HG02885 (cell line): Measurements from ENCODE around the gene GNAT1.

Source experiments
- ATAC-seq: cut with Tn5 transposase; IDR thresholded peaks from one replicate; pipeline ENCODE4 v1.9.1; 2021; ENCODE audit warnings: mild to moderate bottlenecking; ENCODE audit not compliant: unreplicated experiment, poor library complexity

Gene GNAT1

DNA sequence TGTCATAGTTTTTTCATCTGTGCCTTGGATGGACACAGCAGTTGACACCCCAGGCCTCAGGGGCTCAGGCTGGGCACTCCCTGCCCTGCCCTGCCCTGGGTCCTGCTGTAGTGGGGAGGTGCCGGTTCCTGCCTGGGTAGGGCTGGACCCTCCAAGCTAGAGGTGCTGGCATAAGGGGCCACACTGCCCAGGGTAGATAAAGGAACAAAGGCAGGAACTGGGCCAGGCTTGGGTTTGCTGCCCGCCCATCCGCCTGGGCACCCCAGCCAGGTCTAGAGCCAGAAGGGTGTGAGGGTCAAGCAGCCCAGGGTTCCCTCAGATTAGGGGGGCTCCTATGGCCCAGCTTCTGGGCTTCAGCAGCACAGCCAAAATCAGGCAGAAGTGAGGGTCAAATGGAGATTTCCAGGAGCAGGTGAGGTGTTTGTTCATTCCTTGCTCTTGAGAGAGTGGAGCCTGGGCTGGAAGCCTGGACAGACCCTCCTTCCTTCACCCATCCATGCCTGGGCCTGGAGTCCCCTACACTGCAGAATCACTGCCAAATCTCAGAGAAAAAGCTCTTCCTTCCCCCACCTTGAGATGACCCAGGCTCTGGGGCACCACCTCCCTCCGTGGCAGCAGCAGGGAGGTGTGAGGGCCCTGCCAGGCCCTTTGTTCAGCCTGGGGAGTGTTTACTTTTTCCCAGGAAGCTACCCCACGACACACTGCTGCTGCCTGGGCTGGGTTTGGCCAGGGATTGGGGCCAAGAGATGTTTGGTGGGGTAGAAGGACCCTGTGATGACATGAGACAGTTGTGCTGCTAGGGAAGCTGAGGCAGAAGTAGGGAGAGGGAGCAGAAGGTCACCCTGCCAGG, 29.2 kb upstream of the GNAT1 start:
- no peak for ATAC-seq

DNA sequence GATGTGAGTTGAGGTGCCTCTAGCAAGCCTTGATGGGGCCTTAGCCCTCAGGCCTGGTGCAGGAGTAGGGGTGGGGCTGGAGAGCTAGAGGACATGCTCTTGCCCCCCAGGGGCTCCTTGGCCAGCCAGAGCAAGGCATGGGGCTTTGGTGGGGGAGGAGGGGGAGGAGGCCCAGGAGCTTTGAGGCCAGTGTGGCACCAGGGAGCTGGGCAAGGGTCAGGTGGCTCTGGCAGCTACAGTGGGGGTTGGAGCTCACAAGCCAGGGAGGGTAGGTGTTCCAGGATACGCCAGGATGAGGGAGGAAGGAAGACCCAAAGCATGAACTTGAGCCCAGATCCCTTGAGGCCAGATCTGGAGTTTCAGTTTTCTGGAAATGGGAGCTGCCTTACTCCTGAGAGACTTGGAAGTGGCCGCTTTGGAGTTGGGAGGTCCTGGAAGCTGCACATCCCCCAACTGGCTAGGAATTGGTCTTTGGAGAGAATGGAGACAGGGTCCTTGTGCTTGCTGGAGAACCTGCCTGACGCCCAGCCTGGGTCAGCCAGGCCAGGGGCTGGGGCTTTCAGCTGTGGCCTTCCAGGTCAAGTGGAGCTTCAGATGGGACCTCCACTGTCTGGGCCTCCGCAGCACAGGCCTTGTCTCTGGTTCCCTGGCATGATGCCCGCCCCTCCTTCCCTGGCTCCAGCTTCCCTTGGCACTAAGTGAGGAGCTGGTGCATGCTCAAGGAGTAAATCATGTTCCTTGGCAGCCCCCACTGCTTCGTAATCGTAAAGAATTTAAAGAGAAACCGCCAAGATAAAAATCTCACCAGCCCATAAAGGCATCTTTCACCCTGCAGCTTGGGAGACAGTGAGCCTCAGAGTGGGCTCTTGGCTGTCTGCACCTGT, 27.6 kb upstream of the GNAT1 start:
- no peak for ATAC-seq

DNA sequence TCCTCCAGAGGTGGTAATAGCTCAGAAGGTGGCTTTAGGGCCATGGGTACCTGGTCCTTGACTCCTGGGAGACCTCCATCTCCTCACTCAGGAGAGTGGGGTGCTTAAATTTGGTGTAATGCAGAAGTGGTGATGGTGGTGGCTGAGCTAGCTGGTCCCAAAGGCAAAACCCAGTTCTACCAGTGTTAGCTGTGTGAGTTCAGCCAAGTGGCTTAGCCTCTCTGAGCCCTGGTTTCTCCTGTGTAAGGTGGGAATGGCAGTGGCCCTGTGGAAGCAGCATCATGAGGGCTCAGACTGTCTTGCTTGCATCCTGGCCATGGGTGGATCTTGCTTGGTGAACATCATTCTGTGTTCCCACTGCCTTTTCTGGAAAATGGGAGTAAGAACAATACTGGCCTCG, 26.9 kb upstream of the GNAT1 start:
- ATAC-seq, result no peak

DNA sequence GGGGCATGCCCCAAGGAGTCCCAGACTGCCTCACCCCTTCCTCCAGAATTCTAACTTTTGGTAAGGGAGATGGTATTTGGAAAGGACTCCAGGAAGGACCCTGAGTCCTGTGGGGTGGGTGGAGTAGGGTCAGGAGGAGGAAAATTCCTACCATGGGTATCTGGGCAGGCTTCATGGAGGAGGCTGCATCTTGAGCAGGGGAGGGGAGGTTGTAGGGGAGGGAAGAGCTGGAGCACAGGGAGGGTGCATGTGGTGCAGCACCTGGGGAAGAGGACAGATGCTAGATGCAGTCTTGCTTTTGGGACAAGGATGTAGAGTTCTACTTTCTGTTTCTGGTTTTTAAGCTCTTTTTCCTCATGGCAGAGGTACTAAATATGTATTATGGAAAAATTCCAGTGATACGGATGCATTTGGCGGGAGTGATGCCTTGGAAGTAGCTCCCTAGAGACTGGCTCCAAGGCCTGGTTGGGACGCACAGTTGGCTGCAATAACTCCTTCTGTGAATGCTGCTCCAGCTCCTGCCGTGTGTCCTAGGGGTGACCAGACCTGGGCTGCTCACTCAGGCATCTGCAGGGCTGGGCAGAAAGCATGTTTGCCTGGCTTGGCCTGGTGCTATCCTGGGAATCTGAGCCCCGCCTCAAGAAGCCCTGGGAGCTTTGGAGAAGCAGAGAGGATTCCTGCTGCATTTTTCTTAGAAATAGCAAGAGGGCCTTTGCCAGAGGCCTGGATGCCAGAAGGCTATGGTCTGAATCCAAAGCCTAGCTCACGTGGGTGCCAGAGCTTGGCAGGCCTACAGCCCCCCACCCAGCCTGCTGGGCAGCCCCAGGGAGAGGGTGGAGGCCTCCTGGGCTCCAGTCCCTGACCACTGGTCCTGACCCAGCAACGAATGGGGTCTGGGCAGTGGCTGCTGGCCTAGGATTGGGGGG, 26.2 kb upstream of the GNAT1 start:
- ATAC-seq, result no peak

DNA sequence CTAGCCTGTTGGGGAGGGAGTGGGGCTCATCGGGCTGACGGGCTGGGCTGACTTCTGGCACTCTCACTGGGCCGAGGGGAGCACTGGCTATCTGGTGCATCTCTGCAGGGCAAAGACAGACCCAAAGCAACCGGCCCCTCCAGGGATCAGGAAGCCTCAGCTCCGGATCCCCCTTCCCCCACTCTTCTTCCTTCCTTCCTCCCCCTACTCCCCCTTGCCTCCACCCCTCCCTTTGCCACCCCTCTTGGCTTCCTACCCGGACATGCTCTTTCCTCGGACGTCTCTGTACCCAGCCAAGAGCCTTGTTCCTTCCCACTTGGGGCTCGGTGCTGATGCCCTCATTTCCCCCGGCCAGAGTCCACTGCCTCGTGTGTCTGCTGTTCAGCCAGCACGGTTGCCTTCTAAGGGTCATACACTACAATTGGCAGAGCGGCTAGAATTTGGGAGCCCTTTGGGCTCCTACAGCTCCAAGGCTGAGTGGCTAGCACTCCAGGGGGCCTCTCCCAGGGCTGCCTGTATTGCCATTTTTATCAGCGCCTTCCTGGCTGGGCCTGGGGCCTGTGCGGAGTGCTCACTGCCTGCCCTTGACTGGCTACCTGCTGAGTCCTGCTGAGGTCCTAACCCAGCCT, 25.4 kb upstream of the GNAT1 start:
- ATAC-seq, result no peak

DNA sequence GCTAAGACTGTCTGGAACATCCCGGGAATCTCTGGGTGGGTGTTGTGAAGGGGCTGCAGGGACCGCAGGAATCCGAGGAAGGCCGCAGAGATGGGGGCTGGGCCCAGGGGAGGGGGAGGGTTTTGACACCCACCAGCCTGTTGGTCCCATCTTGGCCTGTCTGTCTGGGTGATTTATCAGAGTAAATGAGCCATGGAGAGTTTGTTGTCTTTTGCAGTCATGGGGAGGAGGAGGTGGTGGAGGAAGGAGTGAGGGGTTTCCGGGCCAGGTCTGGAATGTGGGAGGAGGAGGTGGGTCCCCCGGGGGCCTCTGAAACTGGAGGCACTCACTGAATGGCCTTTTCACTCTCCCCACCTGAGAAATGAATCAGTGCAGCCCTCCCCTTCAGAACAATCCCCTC, 24.8 kb upstream of the GNAT1 start:
- no peak for ATAC-seq

DNA sequence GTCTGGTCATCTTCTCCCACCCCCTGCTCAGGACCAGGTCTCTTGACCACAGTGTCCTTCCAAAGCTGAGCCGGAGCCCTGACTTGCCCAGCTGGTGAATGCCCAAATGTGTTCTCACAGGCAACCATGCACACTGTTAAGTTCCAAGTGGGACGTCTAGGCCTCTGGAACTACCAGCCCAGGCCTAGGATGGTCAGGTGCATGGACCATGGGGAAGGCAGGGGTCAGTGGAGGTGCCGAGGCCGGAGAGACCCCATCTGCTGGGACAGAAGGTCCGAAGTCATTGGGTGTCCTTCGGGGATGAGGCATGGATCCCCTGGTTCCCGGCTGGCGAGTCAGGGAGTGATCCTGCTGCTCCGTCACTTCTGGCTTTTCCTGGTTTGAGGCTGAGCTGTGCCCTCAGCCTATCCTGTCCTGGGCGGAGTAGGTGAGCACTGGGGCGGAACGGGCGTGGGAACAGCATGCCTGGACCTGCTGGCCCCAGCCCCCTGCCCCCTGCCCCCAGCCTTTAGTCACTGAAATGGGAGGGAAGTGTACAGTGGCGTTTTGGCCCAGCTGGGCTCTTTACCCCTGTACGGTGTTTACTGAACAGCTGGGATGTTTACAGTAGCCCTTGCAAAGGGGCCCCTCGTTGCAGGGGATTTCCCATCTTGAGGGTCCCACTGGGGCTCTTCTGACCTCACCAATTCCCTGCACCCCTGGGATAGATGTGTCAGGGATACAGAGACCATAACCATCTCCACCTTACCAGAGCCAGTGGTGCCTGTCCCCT, 24.2 kb upstream of the GNAT1 start:
- ATAC-seq, result no peak

DNA sequence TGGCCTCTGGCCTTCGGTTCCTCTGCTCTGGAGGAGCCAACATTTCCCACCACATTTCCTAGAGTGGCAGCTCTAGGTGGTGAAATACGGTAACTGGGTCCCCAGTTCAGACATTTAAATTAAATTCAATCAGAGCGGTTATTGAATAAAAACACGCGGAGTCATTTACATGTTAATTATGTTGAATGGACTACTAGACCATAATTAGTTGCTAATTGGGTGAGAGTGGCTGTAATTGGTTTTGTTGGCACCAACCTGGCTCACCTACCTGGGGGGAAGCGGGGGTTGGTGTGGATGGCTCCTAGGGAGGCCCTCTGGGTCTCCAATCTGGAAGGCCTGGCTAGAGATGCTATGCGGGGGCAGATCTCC, 23.6 kb upstream of the GNAT1 start:
- no peak for ATAC-seq

DNA sequence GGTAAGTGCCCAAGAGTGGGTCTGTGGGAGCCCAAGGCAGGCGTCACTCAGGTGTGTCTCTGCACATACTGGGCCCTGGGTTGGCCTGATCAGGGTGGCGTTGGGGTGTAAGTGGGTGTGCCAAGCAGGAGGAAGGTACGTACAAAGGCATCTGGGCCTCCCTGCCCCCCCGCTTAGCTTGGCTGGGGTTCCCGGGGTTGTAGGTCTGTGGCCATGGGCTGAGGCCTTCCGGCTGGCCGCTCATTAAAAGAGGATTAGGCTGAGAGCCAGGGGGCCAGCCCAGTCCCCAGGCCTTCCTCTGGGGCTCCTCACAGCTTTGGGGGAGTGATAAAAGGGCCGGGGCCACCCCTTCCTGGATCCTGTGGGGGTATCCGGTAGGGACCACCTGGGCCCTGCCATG, 23.0 kb upstream of the GNAT1 start:
- ATAC-seq, result no peak

DNA sequence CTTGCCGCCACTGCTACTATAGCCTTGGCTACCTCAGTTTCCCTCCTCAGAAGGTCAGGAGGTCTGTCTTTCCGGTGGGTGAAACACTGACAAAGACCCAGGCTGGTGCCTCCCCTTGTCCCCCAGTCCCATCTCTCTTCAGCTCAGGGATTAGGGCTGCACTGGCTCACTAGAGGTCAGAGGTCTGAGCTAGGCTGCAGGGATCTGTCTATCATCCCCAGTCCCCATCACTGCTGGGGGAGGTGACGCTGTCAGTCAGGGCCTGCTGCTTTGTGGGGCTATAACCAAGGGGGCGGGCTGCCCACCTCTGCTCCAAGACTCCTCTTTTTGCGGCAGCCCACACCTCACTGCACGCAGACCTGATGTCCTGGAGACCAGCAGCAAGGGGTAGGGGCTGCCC, 22.6 kb upstream of the GNAT1 start:
- ATAC-seq, result no peak

DNA sequence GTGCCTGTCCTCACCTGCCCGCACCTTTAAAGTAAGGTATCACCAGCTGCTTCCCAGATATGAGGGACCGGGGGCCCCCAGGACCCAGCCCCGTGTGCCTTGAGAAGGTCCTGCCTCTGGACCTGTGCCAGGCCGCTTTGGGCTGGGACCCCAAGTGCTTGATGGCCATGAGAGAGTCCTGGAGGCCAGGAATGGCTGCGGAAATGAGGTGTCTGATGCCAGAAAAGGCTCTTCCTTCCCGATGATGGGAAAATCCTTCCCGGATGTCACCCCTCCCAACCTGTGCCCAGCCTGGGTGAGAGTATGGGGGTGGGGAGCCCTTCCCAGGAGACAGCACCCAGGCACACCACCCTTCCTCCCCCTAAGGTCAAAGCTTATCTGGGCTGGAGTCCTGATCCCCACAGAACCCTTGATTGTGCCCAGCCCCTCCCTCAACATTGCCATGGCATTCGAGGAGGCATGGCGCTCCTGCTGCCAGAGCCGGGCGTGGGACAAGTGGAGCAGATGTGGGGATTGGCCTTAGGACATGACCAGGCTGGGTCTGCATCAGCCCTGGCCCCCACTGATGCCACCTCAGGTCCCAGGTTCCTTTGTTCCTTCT, 22.1 kb upstream of the GNAT1 start:
- ATAC-seq, result no peak

DNA sequence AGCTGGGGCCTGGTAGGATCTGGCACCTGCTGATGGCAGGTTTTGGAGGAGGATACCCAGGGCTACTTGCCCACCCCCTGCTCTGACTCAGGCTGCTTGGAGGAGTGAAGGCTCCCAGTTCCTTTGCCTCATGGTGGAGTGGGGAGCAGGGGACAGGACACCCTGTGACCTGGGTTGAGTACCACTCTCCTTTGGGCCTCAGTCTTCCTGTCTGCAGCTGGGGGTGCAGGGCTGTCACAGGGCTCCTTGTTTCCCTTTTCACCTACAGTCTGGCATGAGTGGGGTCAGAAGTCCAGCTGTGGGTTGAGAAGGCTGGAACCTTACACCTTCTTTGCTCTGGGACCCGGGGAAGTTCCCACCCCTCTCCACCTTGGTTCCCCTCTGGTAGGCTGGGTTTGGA, 21.6 kb upstream of the GNAT1 start:
- ATAC-seq, result no peak

DNA sequence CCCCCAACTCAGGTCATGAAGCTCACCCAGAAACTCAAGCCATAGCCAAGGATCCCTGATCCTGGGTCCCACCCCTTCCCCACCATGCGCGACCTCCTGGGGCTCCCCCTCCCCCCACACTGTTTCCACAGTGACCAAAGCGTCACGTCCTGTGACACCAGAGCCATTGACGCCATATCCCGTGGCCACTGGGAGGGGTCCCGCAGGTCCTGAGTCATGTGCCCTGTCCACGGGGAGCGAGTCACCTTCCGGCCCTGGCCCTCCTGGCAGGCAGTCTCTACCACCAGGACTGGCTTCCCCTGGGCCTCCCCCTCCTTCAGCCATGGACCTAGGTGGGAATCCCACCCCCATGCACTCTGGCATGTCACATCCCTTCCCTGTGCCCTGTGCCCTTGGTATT, 20.7 kb upstream of the GNAT1 start:
- no peak for ATAC-seq

DNA sequence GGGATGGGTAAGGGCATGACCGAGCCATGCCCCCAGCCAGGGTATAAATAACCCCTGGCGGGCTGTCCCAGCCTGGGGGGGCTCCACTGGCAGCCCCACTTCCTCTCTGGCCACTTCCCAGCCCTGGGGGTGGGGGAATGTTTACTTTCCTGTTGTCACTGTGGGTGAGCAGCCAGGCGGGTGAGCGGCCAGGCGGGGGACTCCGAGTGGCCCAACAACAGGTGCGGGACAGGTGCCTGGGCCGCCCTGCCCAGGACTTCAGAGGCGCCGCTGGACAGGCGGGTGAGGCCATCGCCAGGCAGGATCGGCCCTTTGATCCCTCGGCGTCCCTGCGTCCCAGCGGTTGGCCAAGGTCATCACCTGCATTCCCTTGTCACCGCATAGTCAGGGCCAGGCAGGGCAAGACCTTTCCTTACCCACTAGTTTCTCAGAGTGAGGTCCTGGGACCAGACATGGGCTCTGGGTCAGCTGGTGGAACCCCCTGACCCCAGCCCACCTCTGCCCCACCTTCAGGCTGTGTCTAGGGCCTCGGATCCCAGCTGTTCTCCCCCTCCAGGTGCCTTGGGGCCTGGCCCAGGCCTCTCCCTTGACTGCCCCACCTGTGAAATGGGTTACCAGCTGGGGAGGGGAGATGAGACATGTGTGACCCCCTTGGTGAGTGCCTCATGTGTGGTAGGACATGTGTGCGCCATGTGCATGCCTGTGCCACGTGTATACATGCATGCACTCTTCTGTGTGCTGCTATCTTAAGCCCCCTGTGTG, 19.7 kb upstream of the GNAT1 start:
- no peak for ATAC-seq

DNA sequence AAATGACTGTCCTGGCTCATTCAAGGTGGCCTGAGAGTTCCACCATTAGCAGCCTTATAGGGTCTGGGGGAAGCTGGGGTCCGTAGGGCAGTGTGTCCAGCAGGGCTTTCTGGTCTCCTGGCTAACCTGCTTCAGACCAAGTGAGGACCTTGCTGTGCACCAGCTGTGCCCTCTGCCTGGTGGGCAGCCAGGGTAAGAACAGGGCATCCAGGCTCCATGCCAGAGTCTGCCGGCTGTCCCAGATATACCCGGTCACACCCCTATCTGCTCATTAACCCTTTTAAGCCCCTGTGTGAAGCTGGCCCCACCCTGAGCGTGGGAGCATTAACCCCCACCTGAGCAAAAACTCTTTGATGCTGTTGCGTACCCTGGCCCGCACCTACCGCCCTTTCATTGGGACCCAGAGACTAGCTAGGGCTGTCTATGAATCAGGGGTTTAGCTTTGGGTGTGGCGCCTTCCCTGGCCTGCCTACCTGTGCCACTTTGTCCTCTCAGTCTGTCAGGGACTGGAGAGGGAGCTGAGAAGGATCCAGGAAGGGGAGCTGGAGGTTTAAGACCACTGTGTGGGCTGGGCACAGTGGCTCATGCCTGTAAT, 18.7 kb upstream of the GNAT1 start:
- no peak for ATAC-seq

DNA sequence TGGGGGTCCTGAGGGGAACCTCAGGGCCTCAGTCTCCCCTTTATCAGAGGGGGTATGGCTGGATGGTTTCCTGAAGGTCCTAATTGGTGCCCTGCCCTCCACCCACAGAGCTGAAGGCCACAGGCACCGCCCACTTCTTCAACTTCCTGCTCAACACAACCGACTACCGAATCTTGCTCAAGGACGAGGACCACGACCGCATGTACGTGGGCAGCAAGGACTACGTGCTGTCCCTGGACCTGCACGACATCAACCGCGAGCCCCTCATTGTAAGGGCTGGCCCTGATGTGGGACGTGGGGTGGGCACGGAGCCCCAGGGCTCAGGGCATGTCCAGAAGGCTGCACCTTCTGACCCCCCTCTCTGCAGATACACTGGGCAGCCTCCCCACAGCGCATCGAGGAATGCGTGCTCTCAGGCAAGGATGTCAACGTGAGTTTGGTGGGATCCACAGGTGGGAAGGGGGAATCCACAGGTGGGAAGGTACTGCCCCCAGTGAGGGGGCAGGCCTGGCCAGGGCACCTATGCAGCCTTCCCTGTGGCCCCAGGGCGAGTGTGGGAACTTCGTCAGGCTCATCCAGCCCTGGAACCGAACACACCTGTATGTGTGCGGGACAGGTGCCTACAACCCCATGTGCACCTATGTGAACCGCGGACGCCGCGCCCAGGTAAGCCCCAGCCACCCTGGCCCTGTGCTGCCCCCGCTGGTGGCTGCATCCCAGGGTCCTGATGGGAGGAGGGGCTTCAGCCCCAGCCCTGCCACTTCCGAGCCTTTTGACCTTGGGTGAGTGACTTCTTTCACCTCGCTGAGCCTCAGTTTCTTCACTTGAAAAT, 17.5 kb upstream of the GNAT1 start:
- no peak for ATAC-seq

DNA sequence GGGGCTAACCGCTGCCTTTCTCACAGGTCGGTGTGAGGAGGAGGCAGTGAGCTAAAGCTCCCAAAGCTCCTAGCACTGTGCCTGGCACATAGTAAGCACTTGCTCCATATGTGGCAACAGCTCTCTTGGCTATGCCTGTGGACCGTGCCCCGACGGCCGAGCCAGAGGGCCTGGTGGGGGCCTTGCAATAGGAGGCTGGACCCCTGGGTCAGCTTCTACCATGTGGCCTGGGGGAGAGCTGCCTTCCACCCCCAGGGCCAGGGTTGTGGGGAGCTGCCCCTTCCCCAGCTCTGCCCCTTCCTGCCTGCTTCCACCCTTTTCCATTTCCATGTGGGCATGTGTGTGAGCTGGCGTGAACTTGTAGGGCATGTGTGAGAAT, 16.9 kb upstream of the GNAT1 start:
- ATAC-seq, result no peak
